GM11168 (cell line): ENCODE data around the gene CHCHD10.

Source experiments
- in situ Hi-C: fragments of 300-500 bp; cut with MboI; formaldehyde crosslinking; loops from one replicate; pipeline ENCODE4 v1.12.0; 2022; ENCODE audit warnings: low sequenced_read_pairs; ENCODE audit not compliant: unreplicated experiment

The CHCHD10 gene

GRCh38 chr22:23774114-23774921 is 6.5 kb upstream of the CHCHD10 start:
- in situ Hi-C loops = loop anchor here (5.0 kb wide), 1 partner anchor 73 kb away; no protein-coding TSS in a partner anchor

GRCh38 chr22:23773483-23774113 is 5.8 kb upstream of the CHCHD10 start:
- in situ Hi-C loops = loop anchor here (5.0 kb wide), 1 partner anchor 74 kb away; no protein-coding TSS in a partner anchor

- in situ Hi-C loops = loop anchor here (5.0 kb wide), 1 partner anchor 74 kb away; no protein-coding TSS in a partner anchor
Observed at GRCh38 chr22:23772649-23773473, 5.1 kb upstream of the CHCHD10 start, which contains the start of gene MMP11. TSS of gene MMP11 (plus strand) at chr22:23772849. CDS start at chr22:23772871, 22 bp downstream.

GRCh38 chr22:23772315-23772648 is 4.5 kb upstream of the CHCHD10 start:
- in situ Hi-C loops = loop anchor here (5.0 kb wide), 1 partner anchor 75 kb away; no protein-coding TSS in a partner anchor

- in situ Hi-C loops = no loop called here
Observed at GRCh38 chr22:23769321-23769965, 1.7 kb upstream of the CHCHD10 start.

GRCh38 chr22:23767303-23767672 is 484 bp downstream of the CHCHD10 start:
- in situ Hi-C loops = no loop called here

- in situ Hi-C loops = no loop called here
Observed at GRCh38 chr22:23764899-23765881, 2.6 kb downstream of the CHCHD10 start.

GRCh38 chr22:23763954-23764353 is 3.8 kb downstream of the CHCHD10 start:
- in situ Hi-C loops = no loop called here

GRCh38 chr22:23763579-23763945 is 4.2 kb downstream of the CHCHD10 start:
- in situ Hi-C loops = no loop called here

GRCh38 chr22:23762842-23763578 is 4.8 kb downstream of the CHCHD10 start, which contains the start of gene C22orf15:
TSS of gene C22orf15 (plus strand) at chr22:23762990. CDS start at chr22:23763307, 317 bp downstream.
- in situ Hi-C loops = no loop called here

- in situ Hi-C loops = no loop called here
Observed at GRCh38 chr22:23760056-23760455, 7.7 kb downstream of the CHCHD10 start.

GRCh38 chr22:23759566-23759965 is 8.2 kb downstream of the CHCHD10 start:
- in situ Hi-C loops = no loop called here

GRCh38 chr22:23756891-23757290 is 10.9 kb downstream of the CHCHD10 start:
- in situ Hi-C loops = no loop called here

GRCh38 chr22:23755711-23756110 is 12.1 kb downstream of the CHCHD10 start:
- in situ Hi-C loops = no loop called here

GRCh38 chr22:23754980-23755636 is 12.7 kb downstream of the CHCHD10 start:
- in situ Hi-C loops = no loop called here

GRCh38 chr22:23754220-23754919 is 13.4 kb downstream of the CHCHD10 start, which contains the start of gene VPREB3:
TSS of gene VPREB3 (minus strand) at chr22:23754425. CDS start at chr22:23754363, 62 bp downstream.
- in situ Hi-C loops = no loop called here

- in situ Hi-C loops = no loop called here
Observed at GRCh38 chr22:23753385-23753784, 14.4 kb downstream of the CHCHD10 start.
